ENCODE measurements around the gene DEFB132. TPM values are rescaled to one million over a fixed set of nuclear protein-coding genes. Genes with fewer than 3 reads are reported as not detected.

DEFB132 gene
- total RNA-seq, 1 donor from 2014 or later, result 0.32 TPM

- Histone ChIP-seq H3K36me3 (peaks cover 0 to under 1% of the 10 kb centered on the region in 2 donors), H3K27ac (no peak overlapping the region), H3K4me1 (no peaks in the 10 kb centered on the region), H3K4me3 (no peak overlapping the region), H3K9me3 (no peaks in the 10 kb centered on the region), H3K27me3 (no peaks in the 10 kb centered on the region)
- TF ChIP-seq, protein P1, sequence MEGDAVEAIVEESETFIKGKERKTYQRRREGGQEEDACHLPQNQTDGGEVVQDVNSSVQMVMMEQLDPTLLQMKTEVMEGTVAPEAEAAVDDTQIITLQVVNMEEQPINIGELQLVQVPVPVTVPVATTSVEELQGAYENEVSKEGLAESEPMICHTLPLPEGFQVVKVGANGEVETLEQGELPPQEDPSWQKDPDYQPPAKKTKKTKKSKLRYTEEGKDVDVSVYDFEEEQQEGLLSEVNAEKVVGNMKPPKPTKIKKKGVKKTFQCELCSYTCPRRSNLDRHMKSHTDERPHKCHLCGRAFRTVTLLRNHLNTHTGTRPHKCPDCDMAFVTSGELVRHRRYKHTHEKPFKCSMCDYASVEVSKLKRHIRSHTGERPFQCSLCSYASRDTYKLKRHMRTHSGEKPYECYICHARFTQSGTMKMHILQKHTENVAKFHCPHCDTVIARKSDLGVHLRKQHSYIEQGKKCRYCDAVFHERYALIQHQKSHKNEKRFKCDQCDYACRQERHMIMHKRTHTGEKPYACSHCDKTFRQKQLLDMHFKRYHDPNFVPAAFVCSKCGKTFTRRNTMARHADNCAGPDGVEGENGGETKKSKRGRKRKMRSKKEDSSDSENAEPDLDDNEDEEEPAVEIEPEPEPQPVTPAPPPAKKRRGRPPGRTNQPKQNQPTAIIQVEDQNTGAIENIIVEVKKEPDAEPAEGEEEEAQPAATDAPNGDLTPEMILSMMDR (IDR thresholded peaks at IDR 0.05), result no peak
- no peak for DNase-seq (ENCODE audit: low spot score in 2 of 2)
- intact Hi-C loops (cut with DNase I), result no loop called here
These were observed 13.0 kb downstream of the DEFB132 start for GRCh38 chr20:270517-270916.

- Histone ChIP-seq H3K4me1 (no peaks in the 10 kb centered on the region), H3K9me3 (no peaks in the 10 kb centered on the region), H3K36me3 (peaks cover 0 to 6% of the 10 kb centered on the region in 2 donors), H3K4me3 (no peak overlapping the region), H3K27ac (no peak overlapping the region), H3K27me3 (no peaks in the 10 kb centered on the region)
- DNase-seq (ENCODE audit: low spot score in 2 of 2), result no peak
- TF ChIP-seq, protein P1 (IDR thresholded peaks at IDR 0.05), result no peak
- intact Hi-C loops (cut with DNase I), result no loop called here
These were observed 13.5 kb downstream of the DEFB132 start for GRCh38 chr20:271069-271468.

DNA sequence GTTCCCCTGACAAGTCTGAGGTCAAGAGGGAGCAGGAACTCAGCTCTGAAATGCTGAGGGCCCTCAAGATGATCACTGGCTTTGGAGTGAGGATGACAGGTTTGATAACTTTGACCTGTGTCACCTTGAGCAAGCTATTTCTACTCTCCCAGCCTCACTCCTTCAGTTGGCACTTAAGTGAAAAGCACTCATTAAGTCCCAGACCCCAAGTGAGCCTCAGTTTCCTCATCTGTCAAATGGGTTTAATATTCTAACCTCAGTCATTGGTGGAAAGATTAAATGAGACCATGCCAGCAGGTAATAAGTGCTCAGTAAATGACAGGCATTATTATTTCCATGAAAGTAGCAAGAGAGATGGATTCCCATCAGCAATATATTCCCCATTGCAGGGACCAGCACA is 14.0 kb downstream of the DEFB132 start:
- no peak for DNase-seq (ENCODE audit: low spot score in 2 of 2)
- intact Hi-C loops (cut with DNase I), result no loop called here
- TF ChIP-seq, protein P1 (IDR thresholded peaks at IDR 0.05), result no peak
- H3K9me3 ChIP-seq, result no peaks in the 10 kb centered on the region
- H3K4me1 ChIP-seq, result no peaks in the 10 kb centered on the region
- no peak overlapping the region for H3K27ac ChIP-seq
- no peaks in the 10 kb centered on the region for H3K27me3 ChIP-seq
- H3K36me3 ChIP-seq, result peaks cover 0 to 10% of the 10 kb centered on the region in 2 donors
- no peak overlapping the region for H3K4me3 ChIP-seq

DNA sequence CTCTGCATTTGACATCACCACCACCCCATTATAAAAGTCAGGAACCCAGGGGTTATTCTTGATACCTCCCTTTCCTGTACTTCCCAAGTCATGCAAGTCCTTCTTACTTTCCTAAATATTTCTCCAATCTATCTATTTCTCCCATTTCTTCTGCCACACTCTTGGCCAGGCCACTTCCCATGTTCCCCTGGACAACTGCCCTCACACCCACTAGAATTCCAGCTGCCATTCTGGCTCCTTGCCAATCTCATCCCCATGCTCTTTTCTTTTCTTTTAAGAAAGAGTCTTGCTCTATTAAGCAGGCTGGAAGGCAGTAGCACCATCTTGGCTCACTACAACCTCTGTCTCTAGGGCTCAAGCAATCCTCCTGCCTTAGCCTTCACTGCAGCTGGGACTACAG is 15.2 kb downstream of the DEFB132 start:
- H3K4me3 ChIP-seq, result no peak overlapping the region
- no peaks in the 10 kb centered on the region for H3K27me3 ChIP-seq
- TF ChIP-seq, protein P1 (IDR thresholded peaks at IDR 0.05), result no peak
- H3K4me1 ChIP-seq, result no peaks in the 10 kb centered on the region
- peaks cover 11 to 17% of the 10 kb centered on the region in 2 donors for H3K36me3 ChIP-seq
- DNase-seq (ENCODE audit: low spot score in 2 of 2), result no peak
- no peak overlapping the region for H3K27ac ChIP-seq
- intact Hi-C loops (cut with DNase I), result no loop called here
- H3K9me3 ChIP-seq, result no peaks in the 10 kb centered on the region

DNA sequence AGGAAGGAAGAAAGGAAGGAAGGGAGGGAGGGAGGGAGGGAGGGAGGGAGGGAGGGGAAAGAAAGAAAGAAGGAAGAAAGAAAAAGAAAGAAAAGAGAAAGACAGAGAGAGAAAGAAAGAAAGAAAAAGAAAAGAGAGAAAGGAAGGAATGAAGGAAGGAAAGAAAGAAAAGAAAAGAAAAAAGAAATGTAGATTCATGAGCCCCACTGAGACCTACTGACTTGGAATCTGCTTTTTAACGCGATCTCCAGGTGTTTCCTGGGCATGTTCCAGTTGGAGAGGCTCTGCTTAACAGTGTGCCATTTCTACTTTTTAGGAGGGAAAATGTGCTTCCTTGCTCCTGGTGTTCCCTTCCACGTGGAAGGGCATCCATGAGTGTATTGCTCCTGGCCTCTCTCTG is 16.4 kb downstream of the DEFB132 start:
- Histone ChIP-seq H3K36me3 (peaks cover 17 to 26% of the 10 kb centered on the region in 2 donors), H3K4me3 (no peak overlapping the region), H3K27me3 (no peaks in the 10 kb centered on the region), H3K9me3 (no peaks in the 10 kb centered on the region), H3K27ac (no peak overlapping the region), H3K4me1 (no peaks in the 10 kb centered on the region)
- intact Hi-C loops (cut with DNase I), result no loop called here
- TF ChIP-seq, protein P1 (IDR thresholded peaks at IDR 0.05), result no peak
- no peak for DNase-seq (ENCODE audit: low spot score in 2 of 2)

DNA sequence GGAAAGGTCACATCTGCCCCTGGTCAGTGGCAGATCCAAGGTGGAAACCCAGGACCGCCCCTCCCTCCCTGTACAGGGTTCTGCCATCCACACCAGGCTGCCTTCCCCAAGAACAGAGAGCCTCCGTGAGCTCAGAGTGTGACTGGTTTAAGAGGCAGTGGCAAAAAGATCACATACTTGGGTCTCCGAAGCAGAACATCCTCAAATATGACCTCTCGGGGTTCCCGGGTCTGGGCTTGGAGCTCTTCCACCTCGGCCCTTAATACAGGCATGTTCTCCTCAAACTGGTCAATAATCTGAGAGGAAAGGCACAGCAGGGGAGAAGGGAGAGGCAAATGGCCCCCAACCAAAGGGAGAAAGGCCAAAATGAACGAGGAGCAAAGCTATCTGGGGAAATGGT is 18.3 kb downstream of the DEFB132 start:
- no peak for DNase-seq (ENCODE audit: low spot score in 2 of 2)
- Histone ChIP-seq H3K9me3 (no peaks in the 10 kb centered on the region), H3K4me3 (no peak overlapping the region), H3K27ac (no peak overlapping the region), H3K27me3 (no peaks in the 10 kb centered on the region), H3K4me1 (no peaks in the 10 kb centered on the region), H3K36me3 (peaks cover 17 to 26% of the 10 kb centered on the region in 2 donors)
- TF ChIP-seq, protein P1 (IDR thresholded peaks at IDR 0.05), result no peak
- intact Hi-C loops (cut with DNase I), result no loop called here

All from ascending aorta (tissue), 2 donors.